H1 (cell line): ENCODE data around the gene PTDSS2. TPM values are rescaled to one million over a fixed set of nuclear protein-coding genes. Genes with fewer than 3 reads are reported as not detected.
A peak's percentile ranks its signal among the peaks of the same experiment; 100 is the strongest.

ENCODE experiments used
- CTCF ChIA-PET: fragments of 300-600 bp; sonication (Branson Sonifier 250); formaldehyde crosslinking; loops from one replicate; lab custom pipeline; 2021; ENCODE audit not compliant: partially characterized antibody; lab: Charles Lee
- POLR2A ChIA-PET: fragments of 300-600 bp; sonication (Branson Sonifier 250); formaldehyde crosslinking; loops from one replicate; lab custom pipeline; 2021; ENCODE audit warnings: inconsistent platforms; ENCODE audit not compliant: partially characterized antibody; lab: Charles Lee
- DNase-seq, 2 experiments: peaks; one replicate each; pipeline versions ENCODE4 v3.0.0 to v3.0.0-alpha.2; 2010 to 2022; ENCODE audit warnings: low spot score in 2 of 2, low read depth in 1 of 2, mixed read lengths in 1 of 2
- FAIRE-seq: peaks from 2 replicates; lab custom pipeline; 2011; peaks lifted over from hg19 to GRCh38; lab: Jason Lieb, UNC
- H2AFZ ChIP-seq: 2 replicates; pipeline ENCODE4 v1.8.1; 2012; ENCODE audit warnings: low read length, inconsistent platforms
- H2AK5ac ChIP-seq: 2 replicates; pipeline ENCODE4 v1.6.1; 2013; ENCODE audit warnings: low read depth, low read length
- H2BK120ac ChIP-seq: replicated peaks from 2 replicates; pipeline ENCODE3; 2013; ENCODE audit warnings: low read depth, low read length, inconsistent platforms
- H2BK12ac ChIP-seq: 2 replicates; pipeline ENCODE4 v1.6.1; 2013; ENCODE audit warnings: low read depth, low read length
- H2BK15ac ChIP-seq: 2 replicates; pipeline ENCODE4 v1.6.1; 2013; ENCODE audit warnings: low read length
- H2BK20ac ChIP-seq: 2 replicates; pipeline ENCODE4 v1.6.1; 2013; ENCODE audit warnings: low read length
- H2BK5ac ChIP-seq: 2 replicates; pipeline ENCODE4 v1.6.1; 2013; ENCODE audit warnings: low read depth, low read length
- H3K14ac ChIP-seq: 2 replicates; pipeline ENCODE4 v1.6.1; 2013; ENCODE audit warnings: inconsistent platforms; ENCODE audit not compliant: insufficient read length
- H3K18ac ChIP-seq: 2 replicates; pipeline ENCODE4 v1.6.1; 2013; ENCODE audit warnings: low read length; ENCODE audit errors: extremely low read depth
- H3K23ac ChIP-seq: 2 replicates; pipeline ENCODE4 v1.6.1; 2013; ENCODE audit warnings: inconsistent platforms; ENCODE audit not compliant: insufficient read length
- H3K23me2 ChIP-seq: 2 replicates; pipeline ENCODE4 v1.6.1; 2013; ENCODE audit warnings: low read depth, low read length
- H3K27ac ChIP-seq: 2 replicates; pipeline ENCODE4 v1.6.1; 2011; ENCODE audit warnings: low read depth, low read length, inconsistent platforms
- H3K27me3 ChIP-seq, 4 experiments: replicated peaks in 1 of 4; 1 replicate in 1 of 4; 2 replicates in 3 of 4; pipeline versions ENCODE4 v1.6.1 to v1.8.1; 2011 to 2013; ENCODE audit warnings: low read length in 3 of 4, mild to moderate bottlenecking in 3 of 4, inconsistent platforms in 2 of 4, mixed read lengths in 2 of 4, moderate library complexity in 1 of 4; ENCODE audit not compliant: control insufficient read depth in 3 of 4, insufficient read depth in 3 of 4; ENCODE audit errors: extremely low read depth in 1 of 4
- H3K36me3 ChIP-seq, 4 experiments: 2 replicates each; pipeline versions ENCODE4 v1.6.1 to v1.8.1; 2011 to 2013; ENCODE audit warnings: mild to moderate bottlenecking in 4 of 4, low read length in 3 of 4, moderate library complexity in 2 of 4, control low read depth in 1 of 4, inconsistent platforms in 1 of 4; ENCODE audit not compliant: insufficient read depth in 4 of 4, control insufficient read depth in 2 of 4
- H3K4ac ChIP-seq: replicated peaks from 2 replicates; pipeline ENCODE3; 2013; ENCODE audit warnings: low read length, low read depth, mixed read lengths, inconsistent platforms; ENCODE audit not compliant: insufficient read length
- H3K4me1 ChIP-seq, 4 experiments: replicated peaks in 1 of 4; 1 replicate in 1 of 4; 2 replicates in 3 of 4; pipeline versions ENCODE4 v1.6.1 to v1.8.1; 2011 to 2013; ENCODE audit warnings: low read length in 3 of 4, inconsistent platforms in 2 of 4, mixed read lengths in 1 of 4; ENCODE audit not compliant: insufficient read depth in 4 of 4, control insufficient read depth in 3 of 4
- H3K4me2 ChIP-seq, 2 experiments: 2 replicates each; pipeline versions ENCODE4 v1.6.1 to v1.8.1; 2011 to 2013; ENCODE audit warnings: low read depth in 2 of 2, low read length in 2 of 2, control low read depth in 1 of 2, inconsistent platforms in 1 of 2, mild to moderate bottlenecking in 1 of 2; ENCODE audit not compliant: insufficient read depth in 1 of 2
- H3K4me3 ChIP-seq, 4 experiments: fragments of 200-600, 300-600 bp in 1 of 4; sonication (generic), shearing (Covaris generic), sonication (Bioruptor Twin) in 1 of 4; 2 replicates each; pipeline versions ENCODE4 v1.5.1 to v1.8.1; 2011 to 2016; ENCODE audit warnings: low read length in 4 of 4, low read depth in 3 of 4, control low read depth in 2 of 4, inconsistent platforms in 2 of 4, mild to moderate bottlenecking in 2 of 4, mixed read lengths in 1 of 4, moderate library complexity in 1 of 4; ENCODE audit not compliant: insufficient read depth in 2 of 4; ENCODE audit errors: extremely low read depth in 1 of 4
- H3K56ac ChIP-seq: replicated peaks from 2 replicates; pipeline ENCODE3; 2013; ENCODE audit warnings: low read depth, mild to moderate bottlenecking, mixed read lengths, low read length, inconsistent platforms; ENCODE audit not compliant: insufficient read length
- H3K79me1 ChIP-seq: 2 replicates; pipeline ENCODE4 v1.6.1; 2013; ENCODE audit warnings: low read depth, low read length, control low read depth
- H3K79me2 ChIP-seq, 2 experiments: 2 replicates each; pipeline versions ENCODE4 v1.6.1 to v1.8.1; 2012 to 2013; ENCODE audit warnings: low read length in 2 of 2, mild to moderate bottlenecking in 2 of 2, inconsistent platforms in 1 of 2; ENCODE audit not compliant: insufficient read depth in 2 of 2, control insufficient read depth in 1 of 2
- H3K9ac ChIP-seq, 4 experiments: replicated peaks in 1 of 4; 1 replicate in 1 of 4; 2 replicates in 3 of 4; pipeline versions ENCODE4 v1.6.1 to v1.8.1; 2011 to 2013; ENCODE audit warnings: low read depth in 3 of 4, low read length in 3 of 4, control low read depth in 2 of 4, mild to moderate bottlenecking in 2 of 4, moderate library complexity in 2 of 4, inconsistent platforms in 1 of 4; ENCODE audit errors: extremely low read depth in 1 of 4
- H3K9me3 ChIP-seq, 2 experiments: 2 replicates each; pipeline versions ENCODE4 v1.6.1 to v1.8.1; 2012 to 2013; ENCODE audit warnings: mild to moderate bottlenecking in 2 of 2, moderate library complexity in 2 of 2, control low read depth in 1 of 2, inconsistent platforms in 1 of 2, low read depth in 1 of 2, low read length in 1 of 2, mixed read lengths in 1 of 2; ENCODE audit not compliant: insufficient read depth in 2 of 2
- H4K20me1 ChIP-seq, 2 experiments: replicated peaks in 1 of 2; 2 replicates each; pipeline versions ENCODE3 to v1.8.1; 2011 to 2013; ENCODE audit warnings: inconsistent platforms in 2 of 2, low read length in 2 of 2, mild to moderate bottlenecking in 1 of 2; ENCODE audit not compliant: insufficient read depth in 2 of 2, control insufficient read depth in 1 of 2
- H4K5ac ChIP-seq: 2 replicates; pipeline ENCODE4 v1.6.1; 2013; ENCODE audit warnings: low read length, low read depth, mixed read lengths, inconsistent platforms; ENCODE audit not compliant: insufficient read length
- H4K8ac ChIP-seq: 2 replicates; pipeline ENCODE4 v1.8.0; 2013; ENCODE audit warnings: mild to moderate bottlenecking, moderate library complexity, low read length, inconsistent platforms; ENCODE audit not compliant: insufficient read depth; ENCODE audit errors: extremely low read depth
- H4K91ac ChIP-seq: replicated peaks from 2 replicates; pipeline ENCODE3; 2013; ENCODE audit warnings: low read length, mixed read lengths, inconsistent platforms; ENCODE audit not compliant: insufficient read length
- CBX5 ChIP-seq: fragments of 300-800, 300-1000 bp; sonication (generic); IDR thresholded peaks from 2 replicates; pipeline ENCODE4 v1.7.1; 2016; ENCODE audit warnings: antibody characterized with exemption, low read length, low read depth
- JUN ChIP-seq: IDR thresholded peaks from 2 replicates; pipeline ENCODE4 v1.6.1; 2011; ENCODE audit warnings: low read depth, mild to moderate bottlenecking, improper control_type of control experiment, low read length
- SP4 ChIP-seq: IDR thresholded peaks from 2 replicates; pipeline ENCODE4 v1.6.1; 2012; ENCODE audit warnings: low read length, inconsistent platforms
- WGBS, 2 experiments: shearing (Covaris generic) in 1 of 2; methylation state at CpG; one replicate each; pipeline versions ENCODE4 v1.1.6 to v1.1.7; 2013 to 2015; ENCODE audit warnings: low lambda C conversion rate in 2 of 2, mixed read lengths in 2 of 2, inconsistent platforms in 1 of 2, low coverage in 1 of 2, missing lambda C conversion rate in 1 of 2; ENCODE audit not compliant: insufficient replicate concordance in 2 of 2, insufficient coverage in 1 of 2, insufficient read length in 1 of 2; ENCODE audit errors: extremely low coverage in 1 of 2, missing lambda C conversion rate in 1 of 2; 5-methylcytosine and 5-hydroxymethylcytosine counted together
- polyA plus RNA-seq, 7 experiments: library from polyadenylated mRNA; depleted of rRNA in 3 of 7; stranded (reverse) in 5 of 7; unstranded in 2 of 7; fragments of >200 nt in 5 of 7; fragments of 200-250 nt in 2 of 7; gene quantifications; 1 replicate in 5 of 7; 2 replicates in 1 of 7; 4 replicates in 1 of 7; pipeline versions ENCODE4 v1.2.1 to v1.2.3, GENCODE V29; 2011 to 2013; ENCODE audit warnings: missing spikeins in 2 of 7, mixed read lengths in 2 of 7
- total RNA-seq: library from RNA; stranded (reverse); fragmentation: NEBNext Ultra II Directional; extraction: Animal tissue kit (Norgen Biotek cat#: 25700); gene quantifications from 2 replicates; pipeline ENCODE4 v1.2.1, GENCODE V29; 2021

Gene PTDSS2
- total and polyA plus RNA-seq, 2 of the 8 experiments (the other 6 are each of a cell fraction or from before 2014, with no cell fraction given) = 48.7 to 68.2 TPM

DNA sequence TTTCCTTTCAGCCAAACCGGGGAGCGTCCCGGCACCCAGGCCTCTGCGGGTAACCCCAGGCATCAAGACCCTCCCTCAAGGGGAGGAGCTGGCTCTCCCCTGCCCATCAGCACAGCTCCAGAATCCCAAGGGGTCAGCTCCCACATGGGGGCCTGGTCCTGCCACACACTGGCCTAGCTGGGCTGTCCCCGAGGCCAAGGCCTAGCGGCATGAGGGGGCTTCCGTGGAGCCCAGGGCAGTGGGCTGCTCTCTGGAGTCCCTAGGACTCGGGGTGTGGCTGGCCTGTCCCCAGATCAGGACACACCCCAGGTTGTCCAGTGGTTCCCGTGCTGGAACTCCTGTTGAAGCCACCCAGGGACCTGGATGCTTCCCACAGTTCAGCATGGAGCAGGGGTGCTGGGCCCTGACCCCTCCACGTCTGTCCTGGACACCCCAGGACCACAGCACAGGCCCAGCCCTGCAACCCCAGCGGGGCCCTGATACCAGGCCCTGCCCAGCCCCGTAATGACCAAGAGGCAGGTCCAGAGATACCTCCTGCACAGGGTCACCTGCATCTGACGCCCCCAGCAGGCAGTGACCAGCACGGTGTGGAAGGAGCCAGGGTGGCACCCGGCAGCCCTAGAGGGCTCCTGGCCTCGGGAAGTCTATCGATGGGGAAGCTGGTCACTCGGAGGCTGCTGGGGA lies 79.8 kb downstream of the PTDSS2 start:
- ChIA-PET POLR2A (interaction anchor here (1.0 to 1.2 kb wide), 2 partner anchors 13 to 36 kb away, joined by 3 read pairs; no protein-coding TSS in a partner anchor), CTCF (interaction anchor here (1.4 kb wide), 1 partner anchor 11 kb away, joined by 7 read pairs; no protein-coding TSS in a partner anchor)
- H3K14ac ChIP-seq = no peak overlapping the region
- H3K4me3 ChIP-seq = no peak overlapping the region
- peaks cover 0 to 6% (median 2%) of the 10 kb centered on the region in 4 experiments; a peak in 5 of 7 replicates for H3K4me1 ChIP-seq
- no peak overlapping the region for H4K91ac ChIP-seq
- H4K8ac ChIP-seq = no peak overlapping the region; the same call in 1 of the 2 replicates
- DNase-seq (peak in 1 of 2 experiments; percentile 49), FAIRE-seq (no peak)
- no peak for TF ChIP-seq CBX5
- no peak for TF ChIP-seq SP4
- no peak for TF ChIP-seq JUN
- peaks cover 5% of the 10 kb centered on the region; the same call in 1 of the 2 replicates for H3K23me2 ChIP-seq
- H3K9ac ChIP-seq = no peak overlapping the region
- H3K36me3 ChIP-seq = peaks cover 0 to 15% (median 6%) of the 10 kb centered on the region in 4 experiments; a peak in 5 of 8 replicates
- H3K79me2 ChIP-seq = no peaks in the 10 kb centered on the region
- no peak overlapping the region for H3K27ac ChIP-seq
- peaks cover 7 to 11% of the 10 kb centered on the region in 2 experiments for H4K20me1 ChIP-seq
- H3K9me3 ChIP-seq = no peaks in the 10 kb centered on the region
- no peak overlapping the region for H3K23ac ChIP-seq
- H2AFZ ChIP-seq = no peak overlapping the region
- no peak overlapping the region for H3K4ac ChIP-seq
- no peaks in the 10 kb centered on the region for H3K79me1 ChIP-seq
- H3K27me3 ChIP-seq = no peaks in the 10 kb centered on the region
- H2BK12ac ChIP-seq = no peak overlapping the region
- H2BK20ac ChIP-seq = no peak overlapping the region
- H2BK120ac ChIP-seq = no peak overlapping the region
- no peak overlapping the region for H3K56ac ChIP-seq
- H3K18ac ChIP-seq = no peak overlapping the region
- H4K5ac ChIP-seq = no peak overlapping the region
- H2BK5ac ChIP-seq = no peak overlapping the region
- 88% methylated on average over 17 of the region's 18 CpGs; no CpG with 5 or more reads in 1 of the 2 experiments for WGBS, 2 experiments
- no peak overlapping the region for H2AK5ac ChIP-seq
- no peak overlapping the region for H3K4me2 ChIP-seq
- no peak overlapping the region for H2BK15ac ChIP-seq
